RWPE1 (cell line): Measurements from ENCODE around the gene RALGAPA2.

Experiments
- CTCF ChIA-PET: fragments of 350-600 bp; sonication (Branson Sonifier 250); formaldehyde crosslinking; extraction: SDS; loops from one replicate; lab custom pipeline; 2021; lab: Yijun Ruan, JAX
- POLR2A ChIA-PET: fragments of 400-600 bp; formaldehyde crosslinking; extraction: SDS; loops from one replicate; lab custom pipeline; 2020; ENCODE audit warnings: antibody characterized with exemption; ENCODE audit not compliant: low non-redundant PET; lab: Yijun Ruan, JAX
- DNase-seq: peaks from one replicate; pipeline ENCODE4 v3.0.0; 2012; ENCODE audit warnings: low spot score
- H3K27ac ChIP-seq: fragments of 450-650 bp; 2 replicates; pipeline ENCODE4 v1.5.1; 2017
- TF ChIP-seq, protein P1 (sequence below): fragments of 450-650 bp; conservative IDR thresholded peaks from 2 replicates; pipeline ENCODE4 v1.5.1; 2017; ENCODE audit warnings: low read depth, mild to moderate bottlenecking

The RALGAPA2 gene

DNA sequence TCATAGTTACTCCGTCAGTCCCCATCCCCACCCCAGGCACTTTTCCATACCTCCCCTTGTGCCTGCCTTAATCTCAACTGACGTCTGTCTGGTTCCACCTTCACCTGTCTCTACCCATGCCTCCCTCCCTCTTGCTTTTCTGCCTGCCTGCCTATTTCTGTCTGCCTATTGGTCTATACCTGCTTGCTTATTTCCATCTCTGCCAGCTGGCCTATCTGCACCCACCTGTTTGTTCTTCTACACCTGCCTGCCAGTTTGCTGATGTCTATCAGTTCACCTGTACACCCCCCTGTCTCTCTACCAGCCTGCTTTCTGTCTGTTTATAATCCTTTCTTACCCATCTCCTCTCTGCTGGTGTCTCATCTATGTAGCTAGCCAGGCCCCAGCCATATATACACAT is 87.5 kb downstream of the RALGAPA2 start:
- ChIA-PET CTCF (interaction anchor here (0.5 kb wide), 1 partner anchor 199 kb away, joined by 3 read pairs; no protein-coding TSS in a partner anchor), POLR2A (no interaction called here)
- H3K27ac ChIP-seq = no peak overlapping the region
- no peak for DNase-seq
- TF ChIP-seq, protein P1, sequence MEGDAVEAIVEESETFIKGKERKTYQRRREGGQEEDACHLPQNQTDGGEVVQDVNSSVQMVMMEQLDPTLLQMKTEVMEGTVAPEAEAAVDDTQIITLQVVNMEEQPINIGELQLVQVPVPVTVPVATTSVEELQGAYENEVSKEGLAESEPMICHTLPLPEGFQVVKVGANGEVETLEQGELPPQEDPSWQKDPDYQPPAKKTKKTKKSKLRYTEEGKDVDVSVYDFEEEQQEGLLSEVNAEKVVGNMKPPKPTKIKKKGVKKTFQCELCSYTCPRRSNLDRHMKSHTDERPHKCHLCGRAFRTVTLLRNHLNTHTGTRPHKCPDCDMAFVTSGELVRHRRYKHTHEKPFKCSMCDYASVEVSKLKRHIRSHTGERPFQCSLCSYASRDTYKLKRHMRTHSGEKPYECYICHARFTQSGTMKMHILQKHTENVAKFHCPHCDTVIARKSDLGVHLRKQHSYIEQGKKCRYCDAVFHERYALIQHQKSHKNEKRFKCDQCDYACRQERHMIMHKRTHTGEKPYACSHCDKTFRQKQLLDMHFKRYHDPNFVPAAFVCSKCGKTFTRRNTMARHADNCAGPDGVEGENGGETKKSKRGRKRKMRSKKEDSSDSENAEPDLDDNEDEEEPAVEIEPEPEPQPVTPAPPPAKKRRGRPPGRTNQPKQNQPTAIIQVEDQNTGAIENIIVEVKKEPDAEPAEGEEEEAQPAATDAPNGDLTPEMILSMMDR = no peak

DNA sequence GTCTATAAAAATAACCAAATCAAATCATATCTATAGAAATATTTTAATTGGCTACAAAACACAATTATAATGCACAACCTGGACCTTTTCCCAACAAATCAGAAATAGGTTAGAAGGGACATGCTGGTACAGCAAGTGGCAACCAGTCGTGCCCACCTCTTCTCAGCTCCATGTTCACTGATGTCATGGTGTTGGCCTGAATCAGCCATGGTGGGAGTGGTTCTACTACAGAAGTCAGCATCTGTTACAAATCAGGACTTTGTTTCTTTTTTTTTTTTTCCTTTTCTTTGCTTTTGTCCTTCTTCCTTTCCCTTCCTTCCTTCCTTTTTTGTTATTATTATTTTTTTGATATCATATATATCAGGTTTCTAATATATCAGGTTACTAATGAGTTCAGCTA is 91.2 kb downstream of the RALGAPA2 start:
- TF ChIP-seq, protein P1 = no peak
- POLR2A ChIA-PET = no interaction called here
- no peak overlapping the region for H3K27ac ChIP-seq
- no peak for DNase-seq
- CTCF ChIA-PET = no interaction called here

DNA sequence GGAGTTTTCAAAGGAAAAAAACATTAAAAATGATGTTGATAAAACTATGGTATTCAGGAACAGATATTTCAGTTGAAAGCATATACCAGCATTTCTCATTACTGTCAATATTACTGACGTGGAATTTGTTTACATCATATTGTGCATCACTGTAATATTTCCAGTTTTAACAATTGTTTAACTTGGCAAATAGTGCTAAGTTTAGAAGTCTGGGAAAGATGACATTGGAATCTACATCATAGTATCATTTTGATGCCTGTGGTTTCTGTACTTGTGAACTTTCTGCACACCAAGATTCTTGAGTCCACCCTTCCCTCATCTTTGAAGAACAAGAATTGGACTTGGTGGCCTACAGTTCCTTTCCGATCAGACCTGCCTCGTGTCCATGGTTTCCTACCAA is 98.1 kb downstream of the RALGAPA2 start:
- no peak for DNase-seq
- ChIA-PET CTCF (no interaction called here), POLR2A (no interaction called here)
- TF ChIP-seq, protein P1 = no peak
- no peak overlapping the region for H3K27ac ChIP-seq

DNA sequence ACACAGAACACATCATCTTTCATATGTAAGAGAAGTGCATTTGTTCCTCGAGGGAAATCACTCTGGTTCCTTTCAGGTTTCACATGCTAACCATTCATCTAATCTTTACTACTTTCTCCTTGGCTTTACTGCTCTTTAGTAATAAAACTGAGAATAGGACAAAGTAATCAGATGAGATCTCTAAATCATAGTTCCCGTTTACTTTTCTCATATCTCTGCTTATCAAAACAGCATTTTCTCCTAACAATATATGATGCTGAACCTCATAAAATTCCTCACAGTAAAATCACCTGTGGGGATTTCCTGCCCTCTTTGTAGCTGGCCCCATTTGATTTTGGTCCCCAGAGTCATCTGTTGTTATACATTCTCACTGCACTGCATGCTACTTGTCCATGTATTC is 100.2 kb downstream of the RALGAPA2 start:
- no peak for DNase-seq
- TF ChIP-seq, protein P1 = no peak
- H3K27ac ChIP-seq = no peak overlapping the region
- CTCF ChIA-PET = no interaction called here
- POLR2A ChIA-PET = no interaction called here

DNA sequence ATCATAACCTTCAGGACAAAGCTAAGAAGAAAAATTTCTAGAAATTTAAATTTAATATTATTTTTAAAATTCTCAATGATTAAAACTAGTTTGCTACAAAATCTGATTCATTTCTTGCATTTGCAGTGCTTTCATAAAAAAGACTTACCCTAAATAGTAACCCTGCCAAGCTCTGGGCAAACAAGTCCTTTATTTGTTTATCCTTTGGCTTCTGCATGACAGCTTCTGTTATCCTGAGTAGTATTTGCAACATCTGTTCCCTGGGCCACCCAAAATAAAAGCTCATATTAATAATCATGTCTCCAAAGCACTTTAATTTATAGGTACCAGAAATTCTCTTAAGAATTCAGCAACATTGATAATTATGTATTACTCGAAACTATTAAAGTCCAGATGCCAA is 101.3 kb downstream of the RALGAPA2 start:
- POLR2A ChIA-PET = no interaction called here
- DNase-seq = no peak
- TF ChIP-seq, protein P1 = no peak
- H3K27ac ChIP-seq = no peak overlapping the region
- CTCF ChIA-PET = no interaction called here

DNA sequence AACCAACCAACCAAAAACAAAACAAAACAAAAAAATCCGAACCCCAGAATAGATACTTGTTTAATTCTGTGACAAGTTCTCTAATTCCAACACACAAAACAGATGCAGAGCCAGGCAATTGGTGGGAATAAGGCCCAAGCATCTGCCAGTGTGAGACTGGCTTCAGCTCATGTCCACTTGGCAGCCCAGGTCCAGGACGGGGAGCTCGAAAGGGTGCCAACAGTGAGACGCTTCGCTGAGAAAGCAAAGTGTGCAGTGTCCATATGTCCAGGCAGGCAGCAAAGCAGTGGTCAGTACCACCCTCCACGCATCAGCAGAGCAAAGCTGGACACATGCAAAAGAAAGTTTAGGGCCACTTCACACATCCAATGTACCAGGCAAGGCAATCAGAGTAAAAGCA is 102.9 kb downstream of the RALGAPA2 start:
- TF ChIP-seq, protein P1 = no peak
- POLR2A ChIA-PET = no interaction called here
- H3K27ac ChIP-seq = no peak overlapping the region
- CTCF ChIA-PET = interaction anchor here (0.7 kb wide), 1 partner anchor 16 kb away, joined by 3 read pairs; no protein-coding TSS in a partner anchor
- no peak for DNase-seq
